GM12875 (cell line): ENCODE data around the gene AR.

Source experiments
- H3K4me3 ChIP-seq: one replicate; pipeline ENCODE4 v1.5.1; 2011; ENCODE audit warnings: low read depth, low read length, control low read depth
- CTCF ChIP-seq: IDR thresholded peaks from 2 replicates; pipeline ENCODE4 v1.5.1; 2011; ENCODE audit warnings: low read depth, mild to moderate bottlenecking, control low read depth, inconsistent platforms, low read length, moderate library complexity, borderline replicate concordance; ENCODE audit not compliant: insufficient read depth

Gene AR

GRCh38 chrX:67714004-67714403 lies 170.2 kb downstream of the AR start:
- no peak overlapping the region for H3K4me3 ChIP-seq
- TF ChIP-seq CTCF = no peak

- H3K4me3 ChIP-seq = no peak overlapping the region
- no peak for TF ChIP-seq CTCF
Observed at GRCh38 chrX:67717571-67717970, 173.8 kb downstream of the AR start.

- no peak for TF ChIP-seq CTCF
- H3K4me3 ChIP-seq = no peak overlapping the region
Observed at GRCh38 chrX:67718926-67719325, 175.1 kb downstream of the AR start.

- no peak for TF ChIP-seq CTCF
- H3K4me3 ChIP-seq = no peak overlapping the region
Observed at GRCh38 chrX:67720344-67720743, 176.5 kb downstream of the AR start.

- no peak for TF ChIP-seq CTCF
- no peak overlapping the region for H3K4me3 ChIP-seq
Observed at GRCh38 chrX:67721321-67721720, 177.5 kb downstream of the AR start.

GRCh38 chrX:67723580-67724351 lies 179.9 kb downstream of the AR start:
- no peak for TF ChIP-seq CTCF
- no peak overlapping the region for H3K4me3 ChIP-seq

GRCh38 chrX:67724359-67725110 lies 180.7 kb downstream of the AR start:
- no peak for TF ChIP-seq CTCF
- H3K4me3 ChIP-seq = no peak overlapping the region
